Fibroblast of villous mesenchyme (primary cell): ENCODE results near the gene RNASE4. TPM values are rescaled to one million over a fixed set of nuclear protein-coding genes. Genes with fewer than 3 reads are reported as not detected.
"Not testable (repeated sequence)": the region's sequence is repeated elsewhere in the genome, so short reads cannot be mapped to it uniquely, and the experiment has no call there.

Experiments
- DNase-seq: peaks from one replicate; pipeline ENCODE4 v3.0.0-alpha.2; 2010; ENCODE audit warnings: low read depth
- H3K4me3 ChIP-seq: 2 replicates; pipeline ENCODE4 v1.5.1; 2011; ENCODE audit warnings: low read depth, mild to moderate bottlenecking, low read length
- total RNA-seq: library from RNA; depleted of rRNA; stranded (reverse); fragments of >200 nt; gene quantifications from 2 replicates; pipeline ENCODE4 v1.2.3, GENCODE V29; 2012
- TF ChIP-seq, protein P1 (sequence below): IDR thresholded peaks from 2 replicates; pipeline ENCODE4 v1.5.1; 2012; ENCODE audit warnings: low read depth, mild to moderate bottlenecking, low read length; ENCODE audit not compliant: insufficient read depth

Gene RNASE4
- total RNA-seq, 1 donor = 6.9 TPM

DNA sequence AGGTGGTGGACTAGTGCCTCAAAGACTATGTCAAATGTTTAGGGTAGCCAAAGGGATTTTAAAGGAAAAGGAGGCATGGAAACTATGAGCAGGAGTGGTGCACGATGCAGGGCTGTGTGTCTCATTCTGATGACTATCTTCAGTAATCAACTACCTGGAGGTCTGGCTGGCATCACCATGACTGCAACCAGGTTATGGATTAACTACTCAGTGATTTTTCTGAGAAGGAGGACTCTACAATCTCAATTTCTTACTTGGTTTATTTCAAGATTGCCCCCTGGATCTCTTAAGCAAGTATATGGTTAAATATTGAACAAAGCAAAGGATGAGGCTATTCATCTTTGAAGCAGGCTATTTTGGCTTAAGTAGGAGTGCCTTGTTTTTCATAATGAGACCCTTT lies 42.2 kb downstream of the RNASE4 start:
- TF ChIP-seq, protein P1, sequence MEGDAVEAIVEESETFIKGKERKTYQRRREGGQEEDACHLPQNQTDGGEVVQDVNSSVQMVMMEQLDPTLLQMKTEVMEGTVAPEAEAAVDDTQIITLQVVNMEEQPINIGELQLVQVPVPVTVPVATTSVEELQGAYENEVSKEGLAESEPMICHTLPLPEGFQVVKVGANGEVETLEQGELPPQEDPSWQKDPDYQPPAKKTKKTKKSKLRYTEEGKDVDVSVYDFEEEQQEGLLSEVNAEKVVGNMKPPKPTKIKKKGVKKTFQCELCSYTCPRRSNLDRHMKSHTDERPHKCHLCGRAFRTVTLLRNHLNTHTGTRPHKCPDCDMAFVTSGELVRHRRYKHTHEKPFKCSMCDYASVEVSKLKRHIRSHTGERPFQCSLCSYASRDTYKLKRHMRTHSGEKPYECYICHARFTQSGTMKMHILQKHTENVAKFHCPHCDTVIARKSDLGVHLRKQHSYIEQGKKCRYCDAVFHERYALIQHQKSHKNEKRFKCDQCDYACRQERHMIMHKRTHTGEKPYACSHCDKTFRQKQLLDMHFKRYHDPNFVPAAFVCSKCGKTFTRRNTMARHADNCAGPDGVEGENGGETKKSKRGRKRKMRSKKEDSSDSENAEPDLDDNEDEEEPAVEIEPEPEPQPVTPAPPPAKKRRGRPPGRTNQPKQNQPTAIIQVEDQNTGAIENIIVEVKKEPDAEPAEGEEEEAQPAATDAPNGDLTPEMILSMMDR = no peak

DNA sequence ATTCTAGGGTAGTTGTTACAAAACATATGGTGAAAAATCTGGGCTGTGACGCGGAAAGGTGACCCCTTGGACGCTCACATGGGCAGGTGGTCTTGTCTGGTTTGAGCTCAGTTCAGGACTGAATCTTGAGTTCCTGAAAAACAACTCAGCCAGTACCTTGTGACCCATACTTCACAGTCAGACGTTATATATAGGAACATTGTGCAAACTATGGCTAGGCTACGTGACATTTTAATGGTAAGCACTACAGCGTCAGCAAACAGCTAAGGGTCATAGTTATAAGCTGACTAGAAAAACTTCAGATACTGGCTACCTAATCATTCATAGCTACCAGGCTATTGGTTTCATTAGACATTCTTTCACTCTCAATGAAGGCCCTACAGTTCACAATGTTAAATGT lies 46.5 kb downstream of the RNASE4 start:
- no peak overlapping the region for H3K4me3 ChIP-seq
- TF ChIP-seq, protein P1 = no peak
- no peak for DNase-seq

More for the DNA sequence above, 42.2 kb downstream of the RNASE4 start:
- no peak overlapping the region for H3K4me3 ChIP-seq
- no peak for DNase-seq

DNA sequence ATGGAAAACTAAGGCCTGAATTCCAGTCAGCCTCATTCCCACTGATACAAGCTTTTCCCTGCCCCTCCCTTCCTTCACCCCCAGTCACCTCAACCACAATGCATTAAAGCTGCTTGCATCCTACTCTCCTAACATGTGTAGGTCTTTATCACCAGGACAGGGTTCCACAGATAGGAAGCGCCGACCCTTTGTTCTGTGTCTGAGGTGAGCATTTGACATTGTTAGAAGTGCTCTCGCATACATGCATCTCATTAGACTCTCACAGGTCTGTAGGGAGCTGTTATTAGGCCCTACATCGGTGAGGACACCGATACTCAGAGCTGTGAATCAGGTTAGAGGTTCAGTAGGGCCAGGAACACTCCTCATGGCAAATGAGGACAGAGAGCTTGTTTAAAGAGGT lies 48.1 kb downstream of the RNASE4 start:
- H3K4me3 ChIP-seq = no peak overlapping the region
- DNase-seq = no peak
- TF ChIP-seq, protein P1 = no peak

DNA sequence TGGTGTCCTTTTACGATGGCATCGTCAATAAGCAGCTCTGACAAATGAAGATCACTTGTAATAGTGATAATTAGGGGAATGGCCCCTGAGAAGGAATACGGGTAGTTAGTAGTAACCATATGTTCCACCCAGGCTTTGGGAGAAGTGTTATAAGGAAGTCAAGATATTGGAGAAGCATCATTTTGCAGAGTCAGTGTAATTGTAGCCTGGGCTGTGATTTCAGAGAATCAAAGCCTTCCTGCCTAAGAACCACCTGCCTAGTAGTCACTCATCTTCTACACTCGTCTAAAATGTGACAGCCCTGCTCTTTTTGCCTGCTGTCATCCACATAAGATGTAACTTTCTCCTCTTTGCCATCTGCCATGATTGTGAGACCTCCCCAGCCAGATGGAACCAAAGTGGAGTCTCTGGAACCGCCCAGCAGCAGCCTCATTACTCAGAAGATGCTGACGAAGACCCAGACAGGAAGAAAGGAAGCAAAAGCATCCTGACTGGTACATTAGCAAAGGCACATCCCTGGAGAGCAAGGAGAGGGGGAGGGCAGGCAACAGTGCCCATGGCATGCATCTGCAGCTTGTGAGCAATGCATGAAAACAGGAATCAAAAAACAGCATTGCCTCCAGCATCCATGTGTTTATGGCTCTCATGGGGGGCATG lies 48.7 kb downstream of the RNASE4 start:
- TF ChIP-seq, protein P1 = no peak
- H3K4me3 ChIP-seq = no peak overlapping the region
- no peak for DNase-seq

DNA sequence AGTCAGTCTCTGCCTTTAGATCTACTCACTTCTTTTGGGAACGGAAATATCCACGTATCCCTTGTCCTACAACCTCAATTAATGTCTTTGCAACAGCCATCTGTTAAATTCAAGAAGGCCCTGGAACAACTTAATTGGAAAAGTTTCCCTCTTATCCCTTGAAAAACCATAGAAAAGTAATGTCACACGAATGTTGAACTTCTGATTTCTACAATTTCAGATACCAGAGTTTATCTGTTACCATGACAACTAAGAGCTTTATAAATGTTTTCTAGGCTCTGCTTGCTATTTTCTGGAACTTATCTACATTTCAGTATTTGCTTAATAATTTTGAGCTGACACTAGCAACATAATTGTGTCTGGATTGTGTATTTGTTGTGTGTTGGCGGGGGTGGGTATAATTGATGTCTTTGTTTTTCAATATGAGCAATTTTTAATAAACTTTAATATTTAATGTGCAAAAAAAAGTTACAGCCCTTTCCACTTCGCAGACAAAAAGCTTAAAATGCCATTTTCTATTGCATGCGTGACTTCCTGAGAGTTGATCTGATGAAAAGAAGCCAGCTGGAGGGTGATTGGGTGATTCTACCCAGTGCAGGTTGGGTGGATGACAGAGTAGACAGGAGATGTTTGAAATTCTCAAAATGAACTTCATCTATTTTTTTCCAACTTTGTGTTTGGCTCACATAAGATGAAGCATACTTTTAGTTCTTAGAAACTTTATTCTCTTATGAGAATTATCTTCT lies 49.5 kb downstream of the RNASE4 start:
- TF ChIP-seq, protein P1 = no peak
- DNase-seq = no peak
- no peak overlapping the region for H3K4me3 ChIP-seq

DNA sequence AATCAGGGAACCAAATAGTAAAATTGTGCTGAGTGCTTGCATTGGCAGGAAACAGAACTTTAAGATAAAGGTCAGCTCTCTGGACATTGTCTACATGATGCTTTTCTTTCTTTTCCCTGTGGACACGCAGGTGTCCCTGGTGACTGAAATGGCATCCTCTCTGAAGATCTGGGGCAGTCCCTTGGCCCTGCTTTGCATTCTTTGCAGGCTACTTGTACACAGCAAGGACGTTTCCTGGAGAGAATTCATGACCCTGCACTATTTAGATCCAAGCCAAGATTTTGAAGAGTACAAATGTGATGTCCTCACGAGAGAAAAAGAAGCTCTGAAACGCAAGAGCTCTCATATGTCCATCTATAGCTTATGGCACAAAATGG lies 50.1 kb downstream of the RNASE4 start:
- TF ChIP-seq, protein P1 = no peak
- DNase-seq = no peak
- no peak overlapping the region for H3K4me3 ChIP-seq

DNA sequence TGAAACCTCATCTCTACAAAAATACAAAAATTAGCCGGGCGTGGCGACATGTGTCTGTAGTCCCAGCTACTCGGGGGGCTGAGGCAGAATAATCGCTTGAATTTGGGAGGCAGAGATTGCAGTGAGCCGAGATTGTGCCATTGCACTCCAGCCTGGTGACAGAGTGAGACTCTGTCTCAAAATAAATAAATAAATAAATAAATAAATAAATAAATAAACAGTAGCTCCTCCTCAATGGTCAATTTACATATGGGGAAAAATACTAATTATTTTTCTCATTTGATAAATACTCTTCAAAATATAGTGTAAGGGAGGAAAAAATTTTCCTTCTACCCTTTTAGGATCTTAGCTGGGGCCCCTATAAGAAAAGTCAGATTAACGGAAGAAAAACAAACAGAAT lies 53.9 kb downstream of the RNASE4 start:
- not testable (repeated sequence) for DNase-seq, H3K4me3 ChIP-seq
